ENCODE results near the gene NTRK2.

GRCh38 chr9:84697042-84697441 is 27.5 kb downstream of the NTRK2 start:
- TF ChIP-seq CTCF (IDR thresholded peaks at IDR 0.05) (no peak), POLR2A (IDR thresholded peaks at IDR 0.05) (no peak)
